Measurements from ENCODE around the gene ETDA.
"Not testable (repeated sequence)": the region's sequence is repeated elsewhere in the genome, so short reads cannot be mapped to it uniquely, and the experiment has no call there.

ETDA gene

GRCh38 chrX:135252011-135252518 is at the start of gene ETDA:
Gene ETDA, plus strand, starts transcription at chrX:135252061. Its CDS starts 1,216 bp downstream, at chrX:135253277.
- H3K4me3 ChIP-seq (ENCODE audit: low read depth, low read length), result not testable (repeated sequence)

- H3K4me3 ChIP-seq (ENCODE audit: low read depth, low read length), result not testable (repeated sequence)
- TF ChIP-seq CTCF (IDR thresholded peaks at IDR 0.05; ENCODE audit: low read depth, low read length), result peak; percentile 40
Measured at GRCh38 chrX:135206427-135206826, 45.4 kb upstream of the ETDA start.

- H3K4me3 ChIP-seq (ENCODE audit: low read depth, low read length), result no peak overlapping the region
- no peak for TF ChIP-seq CTCF (IDR thresholded peaks at IDR 0.05; ENCODE audit: low read depth, low read length)
Measured at GRCh38 chrX:135213200-135213844, 38.5 kb upstream of the ETDA start.

- not testable (repeated sequence) for H3K4me3 ChIP-seq (ENCODE audit: low read depth, low read length)
Measured at GRCh38 chrX:135245989-135246388, 5.9 kb upstream of the ETDA start.

GRCh38 chrX:135256087-135256684 is 4.3 kb downstream of the ETDA start:
- H3K4me3 ChIP-seq (ENCODE audit: low read depth, low read length), result not testable (repeated sequence)

GRCh38 chrX:135256923-135257322 is 5.1 kb downstream of the ETDA start:
- TF ChIP-seq CTCF (IDR thresholded peaks at IDR 0.05; ENCODE audit: low read depth, low read length), result no peak
- H3K4me3 ChIP-seq (ENCODE audit: low read depth, low read length), result no peak overlapping the region

- TF ChIP-seq CTCF (IDR thresholded peaks at IDR 0.05; ENCODE audit: low read depth, low read length), result no peak
- H3K4me3 ChIP-seq (ENCODE audit: low read depth, low read length), result no peak overlapping the region
Measured at GRCh38 chrX:135257469-135257868, 5.6 kb downstream of the ETDA start.

- not testable (repeated sequence) for H3K4me3 ChIP-seq (ENCODE audit: low read depth, low read length)
Measured at GRCh38 chrX:135260976-135261375, 9.1 kb downstream of the ETDA start.

GRCh38 chrX:135263376-135263775 is 11.5 kb downstream of the ETDA start:
- H3K4me3 ChIP-seq (ENCODE audit: low read depth, low read length), result not testable (repeated sequence)

GRCh38 chrX:135264206-135264605 is 12.3 kb downstream of the ETDA start:
- no peak for TF ChIP-seq CTCF (IDR thresholded peaks at IDR 0.05; ENCODE audit: low read depth, low read length)

More at GRCh38 chrX:135264206-135264605, 12.3 kb downstream of the ETDA start:
- no peak overlapping the region for H3K4me3 ChIP-seq (ENCODE audit: low read depth, low read length)

All from WI38 (cell line).